SK-N-SH treated with all-trans-retinoic acid at 6 μM for 48 hours (cell line): ENCODE results near the gene TRIM46.

ENCODE experiments used
- ARNTL ChIP-seq: fragments of 450-650 bp; formaldehyde crosslinking; IDR thresholded peaks from 2 replicates; pipeline ENCODE4 v1.5.0; 2020; ENCODE audit warnings: low read depth, mild to moderate bottlenecking, moderate library complexity, borderline replicate concordance
- BACH2 ChIP-seq: fragments of 250-450 bp; sonication (Bioruptor Pico); IDR thresholded peaks from 2 replicates; pipeline ENCODE4 v1.9.0; 2021; ENCODE audit warnings: mild to moderate bottlenecking, borderline replicate concordance
- CSDC2 ChIP-seq: fragments of 250-450 bp; sonication (Bioruptor Pico); IDR thresholded peaks from 2 replicates; pipeline ENCODE4 v1.5.0; 2020; ENCODE audit warnings: mild to moderate bottlenecking, moderate library complexity
- ISL1 ChIP-seq: fragments of 250-450 bp; sonication (Bioruptor Pico); IDR thresholded peaks from 2 replicates; pipeline ENCODE4 v2.1.2; 2022; ENCODE audit warnings: mild to moderate bottlenecking, moderate library complexity
- OSR1 ChIP-seq: fragments of 250-450 bp; sonication (Bioruptor Pico); IDR thresholded peaks from 2 replicates; pipeline ENCODE4 v1.8.0; 2022; ENCODE audit warnings: moderate library complexity, mild to moderate bottlenecking, inconsistent platforms
- RARB ChIP-seq: fragments of 250-450 bp; sonication (Bioruptor Pico); IDR thresholded peaks from 2 replicates; pipeline ENCODE4 v1.8.0; 2021; ENCODE audit warnings: mild to moderate bottlenecking, moderate library complexity
- TCF4 ChIP-seq: fragments of 250-450 bp; sonication (Bioruptor Pico); IDR thresholded peaks from 2 replicates; pipeline ENCODE4 v1.8.0; 2021; ENCODE audit warnings: mild to moderate bottlenecking, moderate library complexity, borderline replicate concordance
- ZC3H10 ChIP-seq: fragments of 250-450 bp; sonication (Bioruptor Pico); IDR thresholded peaks from 2 replicates; pipeline ENCODE4 v1.5.1; 2021; ENCODE audit warnings: mild to moderate bottlenecking, moderate library complexity
- ZFP3 ChIP-seq: fragments of 250-450 bp; sonication (Bioruptor Pico); IDR thresholded peaks from 2 replicates; pipeline ENCODE4 v1.5.0; 2020; ENCODE audit warnings: mild to moderate bottlenecking, moderate library complexity
- ZNF8 ChIP-seq: fragments of 450-650 bp; formaldehyde crosslinking; IDR thresholded peaks from 2 replicates; pipeline ENCODE4 v1.5.0; 2020; ENCODE audit warnings: mild to moderate bottlenecking, moderate library complexity
- TF ChIP-seq, protein P1 (sequence below): fragments of 250-450 bp; sonication (Bioruptor Pico); IDR thresholded peaks from 2 replicates; pipeline ENCODE4 v1.8.0; 2020; ENCODE audit warnings: mild to moderate bottlenecking, moderate library complexity, borderline replicate concordance

DNA sequence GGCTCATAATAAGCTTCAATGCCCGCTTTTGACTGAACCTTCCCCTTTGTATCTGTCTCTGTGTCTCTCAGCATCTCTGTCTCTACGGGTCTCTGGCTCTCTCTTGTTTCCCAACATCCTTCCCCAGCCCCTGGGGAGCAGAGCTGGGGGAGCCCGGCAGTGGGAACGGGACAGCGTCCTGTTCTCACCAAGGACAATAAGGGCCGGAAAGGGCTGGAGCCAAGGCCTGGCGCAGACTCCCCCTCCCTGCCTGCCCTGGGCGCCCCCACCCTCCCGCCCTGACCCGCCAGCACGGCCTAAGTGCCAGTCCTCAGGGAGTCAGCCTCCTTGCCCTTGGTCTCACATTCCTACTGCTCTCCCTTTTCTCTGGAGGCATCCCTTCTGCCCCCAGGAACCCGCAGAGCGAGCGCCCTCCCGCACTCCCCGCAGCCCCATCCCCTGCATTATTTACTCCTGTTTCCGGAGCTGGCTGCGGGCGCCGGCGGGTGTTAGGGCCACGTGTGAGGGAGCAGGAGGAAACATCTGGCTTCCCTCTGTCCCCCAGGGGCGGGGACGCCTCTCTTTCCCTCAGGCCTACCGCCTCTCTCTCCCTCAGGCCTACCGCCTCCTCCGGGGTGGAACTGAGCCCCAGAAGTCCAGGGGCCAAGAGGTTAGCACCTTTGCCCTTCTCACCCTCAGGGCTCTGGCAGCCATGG, 7.0 kb upstream of the TRIM46 start:
- TF ChIP-seq OSR1 (CRISPR knock-in tag) (no peak), BACH2 (CRISPR knock-in tag) (no peak), ZC3H10 (CRISPR knock-in tag) (no peak), CSDC2 (no peak), ISL1 (no peak), ZFP3 (CRISPR knock-in tag) (no peak), TCF4 (CRISPR knock-in tag) (no peak), ZNF8 (CRISPR knock-in tag) (no peak), RARB (no peak), ARNTL (no peak)
- TF ChIP-seq, protein P1, sequence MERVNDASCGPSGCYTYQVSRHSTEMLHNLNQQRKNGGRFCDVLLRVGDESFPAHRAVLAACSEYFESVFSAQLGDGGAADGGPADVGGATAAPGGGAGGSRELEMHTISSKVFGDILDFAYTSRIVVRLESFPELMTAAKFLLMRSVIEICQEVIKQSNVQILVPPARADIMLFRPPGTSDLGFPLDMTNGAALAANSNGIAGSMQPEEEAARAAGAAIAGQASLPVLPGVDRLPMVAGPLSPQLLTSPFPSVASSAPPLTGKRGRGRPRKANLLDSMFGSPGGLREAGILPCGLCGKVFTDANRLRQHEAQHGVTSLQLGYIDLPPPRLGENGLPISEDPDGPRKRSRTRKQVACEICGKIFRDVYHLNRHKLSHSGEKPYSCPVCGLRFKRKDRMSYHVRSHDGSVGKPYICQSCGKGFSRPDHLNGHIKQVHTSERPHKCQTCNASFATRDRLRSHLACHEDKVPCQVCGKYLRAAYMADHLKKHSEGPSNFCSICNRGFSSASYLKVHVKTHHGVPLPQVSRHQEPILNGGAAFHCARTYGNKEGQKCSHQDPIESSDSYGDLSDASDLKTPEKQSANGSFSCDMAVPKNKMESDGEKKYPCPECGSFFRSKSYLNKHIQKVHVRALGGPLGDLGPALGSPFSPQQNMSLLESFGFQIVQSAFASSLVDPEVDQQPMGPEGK (CRISPR knock-in tag), result no peak
